C4-2B (cell line): Measurements from ENCODE around the gene PFKL.

Experiments
- ZFX ChIP-seq: fragments of 450-650 bp; IDR thresholded peaks from 2 replicates; pipeline ENCODE4 v1.6.1; 2017
- TF ChIP-seq, protein P1 (sequence below): fragments of 450-650 bp; conservative IDR thresholded peaks from 2 replicates; pipeline ENCODE4 v1.5.1; 2017; ENCODE audit warnings: mild to moderate bottlenecking

DNA sequence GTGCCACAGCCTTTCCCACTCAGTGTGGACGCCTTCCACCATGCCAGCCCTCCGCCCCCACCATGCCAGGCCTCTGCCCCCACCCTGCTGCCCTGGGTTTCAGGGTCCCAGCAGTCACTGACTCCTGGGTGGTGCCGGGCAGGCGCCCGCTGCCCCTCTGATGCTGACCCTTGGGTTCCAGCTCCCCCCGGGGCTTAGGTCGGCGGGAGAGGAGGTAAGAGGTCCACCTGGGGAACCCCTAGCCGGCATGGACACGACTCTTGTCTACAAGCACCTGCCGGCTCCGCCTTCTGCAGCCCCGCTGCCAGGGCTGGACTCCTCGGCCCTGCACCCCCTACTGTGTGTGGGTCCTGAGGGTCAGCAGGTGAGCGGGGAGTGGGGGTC, 7.0 kb upstream of the PFKL start:
- TF ChIP-seq, protein P1, sequence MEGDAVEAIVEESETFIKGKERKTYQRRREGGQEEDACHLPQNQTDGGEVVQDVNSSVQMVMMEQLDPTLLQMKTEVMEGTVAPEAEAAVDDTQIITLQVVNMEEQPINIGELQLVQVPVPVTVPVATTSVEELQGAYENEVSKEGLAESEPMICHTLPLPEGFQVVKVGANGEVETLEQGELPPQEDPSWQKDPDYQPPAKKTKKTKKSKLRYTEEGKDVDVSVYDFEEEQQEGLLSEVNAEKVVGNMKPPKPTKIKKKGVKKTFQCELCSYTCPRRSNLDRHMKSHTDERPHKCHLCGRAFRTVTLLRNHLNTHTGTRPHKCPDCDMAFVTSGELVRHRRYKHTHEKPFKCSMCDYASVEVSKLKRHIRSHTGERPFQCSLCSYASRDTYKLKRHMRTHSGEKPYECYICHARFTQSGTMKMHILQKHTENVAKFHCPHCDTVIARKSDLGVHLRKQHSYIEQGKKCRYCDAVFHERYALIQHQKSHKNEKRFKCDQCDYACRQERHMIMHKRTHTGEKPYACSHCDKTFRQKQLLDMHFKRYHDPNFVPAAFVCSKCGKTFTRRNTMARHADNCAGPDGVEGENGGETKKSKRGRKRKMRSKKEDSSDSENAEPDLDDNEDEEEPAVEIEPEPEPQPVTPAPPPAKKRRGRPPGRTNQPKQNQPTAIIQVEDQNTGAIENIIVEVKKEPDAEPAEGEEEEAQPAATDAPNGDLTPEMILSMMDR = no peak
- no peak for TF ChIP-seq ZFX
